Measurements from ENCODE around the gene SYT14. TPM values are rescaled to one million over a fixed set of nuclear protein-coding genes. Genes with fewer than 3 reads are reported as not detected.
A peak's percentile ranks its signal among the peaks of the same experiment; 100 is the strongest.

Gene SYT14
- total RNA-seq (2021) (10.6 to 12.0 TPM (median 10.9 TPM) in 3 replicates), Bru-seq, nascent RNA (percentile 71 among the genes with signal in this experiment)
- long read RNA-seq, experiment 1, full-length matches to known transcripts = 4 of 24 reads
- long read RNA-seq, experiment 1, partial matches to known transcripts = 4 of 24 reads
- long read RNA-seq, experiment 1, other reads (novel, unspliced or antisense) = 16 of 24 reads
- long read RNA-seq, experiment 2, partial matches to known transcripts = 2 of 9 reads
- long read RNA-seq, experiment 2, other reads (novel, unspliced or antisense) = 7 of 9 reads
- long read RNA-seq, experiment 3, partial matches to known transcripts = 0 of 3 reads
- long read RNA-seq, experiment 3, other reads (novel, unspliced or antisense) = 3 of 3 reads

DNA sequence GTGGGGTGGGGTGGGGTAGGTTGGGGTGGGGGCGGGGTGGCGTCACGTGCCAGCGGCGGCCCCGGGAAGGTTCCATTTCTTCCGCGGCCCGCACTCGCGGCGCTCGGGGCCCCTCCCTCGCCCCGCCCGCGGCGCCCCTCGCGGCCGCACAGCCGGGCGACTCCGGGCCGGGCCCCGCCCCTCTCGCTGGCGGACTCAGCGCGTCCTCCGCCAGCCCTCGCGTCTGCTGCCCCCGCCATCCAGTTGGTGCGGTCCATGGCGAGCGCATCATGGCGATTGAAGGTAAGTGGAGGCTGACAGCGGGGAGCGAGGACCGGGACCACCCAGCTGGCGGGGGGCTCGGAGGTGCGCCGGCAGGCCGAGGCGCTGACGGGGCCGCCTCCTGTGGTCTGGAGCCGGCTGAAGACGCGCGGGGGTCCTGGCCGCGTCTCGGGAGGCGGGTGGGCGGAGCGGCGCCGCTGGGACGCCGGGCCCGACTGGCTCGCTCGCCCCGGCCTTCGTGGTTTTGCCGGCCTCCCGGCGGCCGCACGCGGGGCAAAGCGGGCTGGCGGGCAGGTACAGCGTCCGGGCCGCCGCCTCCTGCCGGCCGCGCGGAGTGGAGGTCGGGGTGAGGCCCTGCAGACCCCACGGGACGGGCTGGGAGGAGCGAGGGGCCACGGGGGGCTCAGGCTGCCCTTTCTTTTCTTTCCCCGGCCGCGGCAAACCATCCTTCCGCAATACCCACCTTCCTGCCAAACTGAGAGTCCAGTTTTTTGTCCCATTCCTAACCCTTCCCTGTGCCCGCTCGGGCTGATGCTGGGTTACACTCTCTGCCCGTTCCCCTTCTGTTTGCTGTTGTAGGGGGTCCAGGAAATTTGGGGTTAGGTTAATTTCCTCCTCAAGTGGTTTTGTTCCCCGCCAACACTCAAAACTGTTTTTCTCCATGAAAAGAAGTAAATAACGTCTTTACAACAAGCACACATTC lies at the start of gene SYT14:
TSS of gene SYT14 (plus strand) at position 222 of the 964 bp plus-strand sequence. CDS start at position 270, 48 bp downstream.
- peak; percentile 83 for DNase-seq (ENCODE audit: low spot score)
- TF ChIP-seq ZNF423 (CRISPR knock-in tag; IDR thresholded peaks at IDR 0.05) = no peak
- peak; percentile 80 for TF ChIP-seq SP1 (CRISPR knock-in tag; conservative IDR thresholded peaks at IDR 0.05)
- TF ChIP-seq, protein P1, sequence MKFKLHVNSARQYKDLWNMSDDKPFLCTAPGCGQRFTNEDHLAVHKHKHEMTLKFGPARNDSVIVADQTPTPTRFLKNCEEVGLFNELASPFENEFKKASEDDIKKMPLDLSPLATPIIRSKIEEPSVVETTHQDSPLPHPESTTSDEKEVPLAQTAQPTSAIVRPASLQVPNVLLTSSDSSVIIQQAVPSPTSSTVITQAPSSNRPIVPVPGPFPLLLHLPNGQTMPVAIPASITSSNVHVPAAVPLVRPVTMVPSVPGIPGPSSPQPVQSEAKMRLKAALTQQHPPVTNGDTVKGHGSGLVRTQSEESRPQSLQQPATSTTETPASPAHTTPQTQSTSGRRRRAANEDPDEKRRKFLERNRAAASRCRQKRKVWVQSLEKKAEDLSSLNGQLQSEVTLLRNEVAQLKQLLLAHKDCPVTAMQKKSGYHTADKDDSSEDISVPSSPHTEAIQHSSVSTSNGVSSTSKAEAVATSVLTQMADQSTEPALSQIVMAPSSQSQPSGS (CRISPR knock-in tag; IDR thresholded peaks at IDR 0.05; ENCODE audit: borderline replicate concordance, low read depth) = no peak
- no peak for TF ChIP-seq ATF1 (CRISPR knock-in tag; IDR thresholded peaks at IDR 0.05)
- TF ChIP-seq, protein P2, sequence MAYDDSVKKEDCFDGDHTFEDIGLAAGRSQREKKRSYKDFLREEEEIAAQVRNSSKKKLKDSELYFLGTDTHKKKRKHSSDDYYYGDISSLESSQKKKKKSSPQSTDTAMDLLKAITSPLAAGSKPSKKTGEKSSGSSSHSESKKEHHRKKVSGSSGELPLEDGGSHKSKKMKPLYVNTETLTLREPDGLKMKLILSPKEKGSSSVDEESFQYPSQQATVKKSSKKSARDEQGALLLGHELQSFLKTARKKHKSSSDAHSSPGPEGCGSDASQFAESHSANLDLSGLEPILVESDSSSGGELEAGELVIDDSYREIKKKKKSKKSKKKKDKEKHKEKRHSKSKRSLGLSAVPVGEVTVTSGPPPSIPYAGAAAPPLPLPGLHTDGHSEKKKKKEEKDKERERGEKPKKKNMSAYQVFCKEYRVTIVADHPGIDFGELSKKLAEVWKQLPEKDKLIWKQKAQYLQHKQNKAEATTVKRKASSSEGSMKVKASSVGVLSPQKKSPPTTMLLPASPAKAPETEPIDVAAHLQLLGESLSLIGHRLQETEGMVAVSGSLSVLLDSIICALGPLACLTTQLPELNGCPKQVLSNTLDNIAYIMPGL (CRISPR knock-in tag; IDR thresholded peaks at IDR 0.05) = peak; percentile 74; the same call in 1 of the 2 replicates
- TF ChIP-seq ZMAT4 (CRISPR knock-in tag; IDR thresholded peaks at IDR 0.05) = no peak
- TF ChIP-seq, protein P3, sequence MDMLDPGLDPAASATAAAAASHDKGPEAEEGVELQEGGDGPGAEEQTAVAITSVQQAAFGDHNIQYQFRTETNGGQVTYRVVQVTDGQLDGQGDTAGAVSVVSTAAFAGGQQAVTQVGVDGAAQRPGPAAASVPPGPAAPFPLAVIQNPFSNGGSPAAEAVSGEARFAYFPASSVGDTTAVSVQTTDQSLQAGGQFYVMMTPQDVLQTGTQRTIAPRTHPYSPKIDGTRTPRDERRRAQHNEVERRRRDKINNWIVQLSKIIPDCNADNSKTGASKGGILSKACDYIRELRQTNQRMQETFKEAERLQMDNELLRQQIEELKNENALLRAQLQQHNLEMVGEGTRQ (CRISPR knock-in tag; IDR thresholded peaks at IDR 0.05) = peak; percentile 69
- no peak for TF ChIP-seq ZNF532 (CRISPR knock-in tag; IDR thresholded peaks at IDR 0.05; ENCODE audit: borderline replicate concordance)
- TF ChIP-seq, protein P4, sequence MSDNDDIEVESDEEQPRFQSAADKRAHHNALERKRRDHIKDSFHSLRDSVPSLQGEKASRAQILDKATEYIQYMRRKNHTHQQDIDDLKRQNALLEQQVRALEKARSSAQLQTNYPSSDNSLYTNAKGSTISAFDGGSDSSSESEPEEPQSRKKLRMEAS (CRISPR knock-in tag; IDR thresholded peaks at IDR 0.05) = peak; percentile 0; the same call in 1 of the 2 replicates
- peak; percentile 19; the same call in 1 of the 2 replicates for TF ChIP-seq FOXK1 (CRISPR knock-in tag; IDR thresholded peaks at IDR 0.05)
- peak; percentile 46 for TF ChIP-seq TP53 (CRISPR knock-in tag; IDR thresholded peaks at IDR 0.05)
- peak; percentile 40; the same call in 1 of the 2 replicates for TF ChIP-seq CREM (CRISPR knock-in tag; IDR thresholded peaks at IDR 0.05)
- peak; percentile 11; the same call in 1 of the 2 replicates for TF ChIP-seq ZBTB43 (CRISPR knock-in tag; IDR thresholded peaks at IDR 0.05)
- TF ChIP-seq, protein P5, sequence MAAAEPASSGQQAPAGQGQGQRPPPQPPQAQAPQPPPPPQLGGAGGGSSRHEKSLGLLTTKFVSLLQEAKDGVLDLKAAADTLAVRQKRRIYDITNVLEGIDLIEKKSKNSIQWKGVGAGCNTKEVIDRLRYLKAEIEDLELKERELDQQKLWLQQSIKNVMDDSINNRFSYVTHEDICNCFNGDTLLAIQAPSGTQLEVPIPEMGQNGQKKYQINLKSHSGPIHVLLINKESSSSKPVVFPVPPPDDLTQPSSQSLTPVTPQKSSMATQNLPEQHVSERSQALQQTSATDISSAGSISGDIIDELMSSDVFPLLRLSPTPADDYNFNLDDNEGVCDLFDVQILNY (CRISPR knock-in tag; IDR thresholded peaks at IDR 0.05) = peak; percentile 64; the same call in 1 of the 2 replicates
- peak; percentile 5; the same call in 1 of the 2 replicates for TF ChIP-seq TEAD1 (CRISPR knock-in tag; IDR thresholded peaks at IDR 0.05)
- TF ChIP-seq ZNF263 (CRISPR knock-in tag; IDR thresholded peaks at IDR 0.05; ENCODE audit: low read depth) = 0 out of 2 replicates have a peak, but pooled peaks have one; percentile 41
- no peak for TF ChIP-seq NR3C1 (CRISPR knock-in tag; conservative IDR thresholded peaks at IDR 0.05; ENCODE audit: low read depth)
- TF ChIP-seq ESRRA (CRISPR knock-in tag; IDR thresholded peaks at IDR 0.05; ENCODE audit: borderline replicate concordance) = peak; percentile 17; the same call in 1 of the 2 replicates
- TF ChIP-seq USF1 (CRISPR knock-in tag; IDR thresholded peaks at IDR 0.05) = peak; percentile 5; the same call in 1 of the 2 replicates
- 0 out of 2 replicates have a peak, but pooled peaks have one; percentile 78 for TF ChIP-seq KAT7 (CRISPR knock-in tag; IDR thresholded peaks at IDR 0.05; ENCODE audit: borderline replicate concordance)
- Mint-ChIP-seq H3K9me3 (no peaks in the 10 kb centered on the region), H3K4me3 (peak within 1 kb of the TSS; percentile 85), H3K27ac (peak within 1 kb of the TSS; percentile 88), H3K27me3 (ENCODE audit: low read depth) (peaks cover 5% of the 10 kb centered on the region), H3K36me3 (no peaks in the 10 kb centered on the region), H3K4me1 (peaks cover 34% of the 10 kb centered on the region)
- POLR2A ChIA-PET = no interaction called here
- peak; percentile 88 for ATAC-seq
- CTCF ChIA-PET = interaction anchor here (0.6 to 2.2 kb wide), 6 partner anchors 38 to 93 kb away, joined by 3 to 16 read pairs (median 4); no protein-coding TSS in a partner anchor

All from WTC11 (cell line).